Epithelial cell of esophagus (primary cell): ENCODE results near the gene NAA50.

ENCODE experiments used
- DNase-seq: peaks from one replicate; pipeline ENCODE4 v3.0.0; 2010; ENCODE audit warnings: low read depth
- H3K4me3 ChIP-seq: 2 replicates; pipeline ENCODE4 v1.5.1; 2011; ENCODE audit warnings: mild to moderate bottlenecking, low read length, control low read depth
- CTCF ChIP-seq: IDR thresholded peaks from 2 replicates; pipeline ENCODE4 v1.5.1; 2011; ENCODE audit warnings: low read depth, mild to moderate bottlenecking, low read length, control low read depth, inconsistent platforms; ENCODE audit not compliant: insufficient read depth; ENCODE audit errors: missing control alignments

Gene NAA50

GRCh38 chr3:113676261-113676660, 69.8 kb downstream of the NAA50 start:
- no peak for DNase-seq
- no peak for TF ChIP-seq CTCF
- no peak overlapping the region for H3K4me3 ChIP-seq

- H3K4me3 ChIP-seq, result no peak overlapping the region
- no peak for TF ChIP-seq CTCF
- no peak for DNase-seq
These were observed 72.5 kb downstream of the NAA50 start for GRCh38 chr3:113673593-113673992.

GRCh38 chr3:113668015-113668414, 78.0 kb downstream of the NAA50 start:
- H3K4me3 ChIP-seq, result no peak overlapping the region
- no peak for DNase-seq
- no peak for TF ChIP-seq CTCF
